Measurements from ENCODE around the gene ZNF362.
A peak's percentile ranks its signal among the peaks of the same experiment; 100 is the strongest.

The ZNF362 gene

GRCh38 chr1:33267468-33268205 lies 11.3 kb downstream of the ZNF362 start:
- TF ChIP-seq KLF17 (tag by site-specific recombination; IDR thresholded peaks at IDR 0.05) (no peak), ZNF561 (tag by site-specific recombination; IDR thresholded peaks at IDR 0.05; ENCODE audit: borderline replicate concordance) (no peak), ZNF18 (tag by site-specific recombination; IDR thresholded peaks at IDR 0.05) (no peak)
- ChIA-PET POLR2A (no interaction called here), CTCF (interaction anchor here (0.6 to 0.7 kb wide), 2 partner anchors 28 to 93 kb away, joined by 3 read pairs; no protein-coding TSS in a partner anchor)
- Histone ChIP-seq H3K4me1 (ENCODE audit: control insufficient read depth, insufficient read depth, low read length) (no peaks in the 10 kb centered on the region), H3K27ac (ENCODE audit: extremely low read depth, low read depth, low read length) (no peak overlapping the region), H3K4me3 (ENCODE audit: low read depth, low read length) (no peak overlapping the region), H3K36me3 (ENCODE audit: control insufficient read depth in 2 of 2, insufficient read depth in 1 of 2, low read length in 2 of 2) (peaks cover 0 to 9% of the 10 kb centered on the region in 2 experiments; a peak in 1 of 3 replicates), H3K9me3 (ENCODE audit: control insufficient read depth, insufficient read depth, low read depth, low read length) (no peaks in the 10 kb centered on the region)

GRCh38 chr1:33268457-33268856 lies 12.2 kb downstream of the ZNF362 start:
- H3K4me1 ChIP-seq (ENCODE audit: control insufficient read depth, insufficient read depth, low read length), result no peaks in the 10 kb centered on the region
- no peaks in the 10 kb centered on the region for H3K9me3 ChIP-seq (ENCODE audit: control insufficient read depth, insufficient read depth, low read depth, low read length)
- peaks cover 0 to 5% of the 10 kb centered on the region in 2 experiments; a peak in 1 of 3 replicates for H3K36me3 ChIP-seq (ENCODE audit: control insufficient read depth in 2 of 2, insufficient read depth in 1 of 2, low read length in 2 of 2)
- H3K27ac ChIP-seq (ENCODE audit: extremely low read depth, low read depth, low read length), result no peak overlapping the region
- H3K4me3 ChIP-seq (ENCODE audit: low read depth, low read length), result no peak overlapping the region
- ChIA-PET POLR2A (no interaction called here), CTCF (interaction anchor here (0.6 kb wide), 1 partner anchor 1130 kb away, joined by 4 read pairs; no protein-coding TSS in a partner anchor)
- TF ChIP-seq ZNF26 (tag by site-specific recombination; IDR thresholded peaks at IDR 0.05) (no peak), ZNF404 (tag by site-specific recombination; IDR thresholded peaks at IDR 0.05) (no peak), GLI2 (tag by site-specific recombination; IDR thresholded peaks at IDR 0.05; ENCODE audit: borderline replicate concordance, low read depth) (no peak), PRDM1 (tag by site-specific recombination; IDR thresholded peaks at IDR 0.05) (peak; percentile 30; the same call in 1 of the 2 replicates), ZNF830 (tag by site-specific recombination; IDR thresholded peaks at IDR 0.05; ENCODE audit: low read depth) (no peak), ZFP3 (tag by site-specific recombination; IDR thresholded peaks at IDR 0.05; ENCODE audit: low read depth) (no peak), ZBTB26 (tag by site-specific recombination; optimal IDR thresholded peaks at IDR 0.05) (no peak)

- no peaks in the 10 kb centered on the region for H3K4me1 ChIP-seq (ENCODE audit: control insufficient read depth, insufficient read depth, low read length)
- H3K27ac ChIP-seq (ENCODE audit: extremely low read depth, low read depth, low read length), result no peak overlapping the region
- H3K36me3 ChIP-seq (ENCODE audit: control insufficient read depth in 2 of 2, insufficient read depth in 1 of 2, low read length in 2 of 2), result peaks cover 0 to 5% of the 10 kb centered on the region in 2 experiments; a peak in 1 of 3 replicates
- H3K9me3 ChIP-seq (ENCODE audit: control insufficient read depth, insufficient read depth, low read depth, low read length), result no peaks in the 10 kb centered on the region
- CTCF ChIA-PET, result interaction anchor here (0.6 to 1.8 kb wide), 2 partner anchors 27 to 1131 kb away, joined by 4 to 7 read pairs; no protein-coding TSS in a partner anchor
- TF ChIP-seq YY1 (tag by site-specific recombination; IDR thresholded peaks at IDR 0.05) (no peak), ZNF501 (tag by site-specific recombination; IDR thresholded peaks at IDR 0.05) (no peak), ZNF174 (tag by site-specific recombination; IDR thresholded peaks at IDR 0.05) (no peak), ZNF449 (tag by site-specific recombination; IDR thresholded peaks at IDR 0.05) (no peak), ZNF544 (tag by site-specific recombination; IDR thresholded peaks at IDR 0.05) (no peak)
- no peak overlapping the region for H3K4me3 ChIP-seq (ENCODE audit: low read depth, low read length)
- POLR2A ChIA-PET, result no interaction called here
These were observed 12.8 kb downstream of the ZNF362 start for GRCh38 chr1:33268927-33269610.

All from HEK293 (cell line).